HL-60/S4 (cell line): ENCODE data around the gene EPHB1.
"Not testable (repeated sequence)": the region's sequence is repeated elsewhere in the genome, so short reads cannot be mapped to it uniquely, and the experiment has no call there.

Experiments used
- in situ Hi-C: fragments of 300-500 bp; cut with MboI; formaldehyde crosslinking; loops from 2 replicates; pipeline ENCODE4 v1.14.3; 2022; ENCODE audit warnings: low sequenced_read_pairs

EPHB1 gene

DNA sequence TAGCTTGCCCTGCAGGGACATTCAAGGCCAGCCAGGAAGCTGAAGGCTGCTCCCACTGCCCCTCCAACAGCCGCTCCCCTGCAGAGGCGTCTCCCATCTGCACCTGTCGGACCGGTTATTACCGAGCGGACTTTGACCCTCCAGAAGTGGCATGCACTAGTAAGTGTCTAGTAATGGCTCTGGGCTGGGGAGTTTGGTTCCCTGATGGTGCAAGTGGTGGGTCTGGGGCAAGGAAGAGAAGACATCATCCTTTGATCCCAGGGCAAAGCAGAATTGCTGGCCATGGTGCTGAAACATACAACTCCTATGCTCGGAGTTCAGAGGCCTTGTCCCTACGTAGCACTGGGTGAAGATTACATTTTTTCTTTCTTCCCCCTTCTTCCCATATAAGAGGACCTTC lies 311.4 kb downstream of the EPHB1 start:
- in situ Hi-C loops: no loop called here

GRCh38 chr3:135107043-135107442 lies 312.0 kb downstream of the EPHB1 start:
- in situ Hi-C loops: no loop called here

GRCh38 chr3:135109681-135110080 lies 314.6 kb downstream of the EPHB1 start:
- in situ Hi-C loops: no loop called here

GRCh38 chr3:135114551-135114950 lies 319.5 kb downstream of the EPHB1 start:
- in situ Hi-C loops: not testable (repeated sequence)

- in situ Hi-C loops: no loop called here
Measured at GRCh38 chr3:135117977-135118376, 322.9 kb downstream of the EPHB1 start.

DNA sequence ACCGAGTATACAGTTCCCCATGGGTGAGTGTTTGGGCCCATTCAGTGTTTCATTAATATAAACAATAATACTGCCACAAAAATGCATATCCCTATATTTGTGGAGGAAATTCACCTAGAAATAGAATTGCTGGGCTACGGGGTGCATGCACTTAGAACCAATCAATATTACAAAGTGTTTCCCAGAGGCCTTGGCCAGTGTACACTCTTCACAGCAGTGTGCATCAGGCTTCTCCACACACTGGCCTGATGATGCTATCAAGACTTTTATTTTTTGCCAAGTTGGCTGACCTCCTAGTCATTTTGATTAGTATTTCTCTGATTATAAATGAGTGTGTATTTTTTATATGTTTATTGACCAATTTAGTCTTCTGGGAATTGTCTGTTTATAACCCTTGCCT lies 323.7 kb downstream of the EPHB1 start:
- in situ Hi-C loops: no loop called here

GRCh38 chr3:135125171-135125801 lies 330.2 kb downstream of the EPHB1 start:
- in situ Hi-C loops: no loop called here

DNA sequence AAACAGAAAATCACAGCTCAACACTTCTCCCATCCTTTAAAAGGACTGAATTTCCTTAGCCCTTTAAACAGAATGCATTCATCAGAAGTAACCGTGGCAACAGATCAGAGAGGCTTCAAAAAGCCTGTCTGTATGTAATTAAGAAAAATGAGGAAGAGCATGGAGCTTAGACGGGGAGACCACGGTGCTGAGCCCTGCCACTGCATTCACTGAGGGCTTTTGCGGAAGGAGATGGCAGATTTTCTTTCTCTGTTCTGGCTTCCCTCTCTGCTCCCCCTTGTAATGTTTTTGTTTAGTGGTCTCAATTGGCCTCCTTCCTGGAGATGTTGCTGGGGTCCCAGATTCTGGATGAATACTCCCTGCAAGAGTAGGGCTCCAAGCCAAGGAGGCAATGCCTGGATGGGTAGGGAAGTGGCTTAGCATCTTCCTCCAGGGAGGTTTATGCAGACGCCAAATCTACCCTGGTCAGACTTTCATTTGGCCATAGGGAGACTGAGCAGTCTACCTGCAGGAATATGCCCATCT lies 332.9 kb downstream of the EPHB1 start:
- in situ Hi-C loops: no loop called here

- in situ Hi-C loops: no loop called here
Measured at GRCh38 chr3:135128818-135129217, 333.8 kb downstream of the EPHB1 start.

- in situ Hi-C loops: no loop called here
Measured at GRCh38 chr3:135131290-135131689, 336.2 kb downstream of the EPHB1 start.

DNA sequence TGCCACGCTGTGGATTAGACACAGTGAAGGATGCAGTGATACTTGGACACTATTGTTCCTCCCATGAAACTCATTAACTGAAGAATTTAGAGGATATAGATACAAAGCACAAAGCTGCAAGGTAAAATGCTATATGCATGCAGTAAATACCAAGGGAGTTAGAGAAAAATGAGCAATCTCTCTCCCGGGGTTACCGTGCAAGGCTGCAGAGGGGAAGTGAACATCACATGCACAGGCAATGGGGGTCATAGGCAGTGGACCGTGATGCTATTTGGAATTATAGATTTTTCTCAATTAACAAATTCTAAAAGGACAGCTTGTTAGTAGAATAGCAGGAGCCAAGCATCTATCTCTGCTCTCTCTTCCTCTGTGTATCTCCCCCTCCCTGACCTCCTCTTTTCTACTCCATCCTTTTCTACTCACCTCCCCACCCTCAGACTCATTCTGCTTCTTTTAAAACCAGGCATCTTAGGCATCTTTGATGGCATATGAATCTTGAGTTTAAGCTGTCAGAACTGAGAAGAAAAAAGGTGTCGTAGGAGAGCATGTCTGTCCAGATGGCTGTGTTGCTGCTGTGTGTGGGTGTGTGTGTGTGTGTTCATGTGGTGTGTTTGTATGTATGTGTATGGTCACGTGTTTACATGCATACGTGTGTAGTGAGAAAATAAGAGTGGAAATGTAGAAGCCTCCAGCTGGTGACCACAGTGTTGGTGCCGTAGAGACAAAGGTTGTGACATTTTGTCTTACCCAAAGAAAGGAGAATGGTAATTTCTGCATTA lies 339.0 kb downstream of the EPHB1 start:
- in situ Hi-C loops: no loop called here

GRCh38 chr3:135134684-135135075 lies 339.6 kb downstream of the EPHB1 start:
- in situ Hi-C loops: no loop called here

- in situ Hi-C loops: no loop called here
Measured at GRCh38 chr3:135135445-135135844, 340.4 kb downstream of the EPHB1 start.

GRCh38 chr3:135136361-135137100 lies 341.5 kb downstream of the EPHB1 start:
- in situ Hi-C loops: no loop called here

- in situ Hi-C loops: no loop called here
Measured at GRCh38 chr3:135137296-135137695, 342.2 kb downstream of the EPHB1 start.

- in situ Hi-C loops: no loop called here
Measured at GRCh38 chr3:135138776-135139175, 343.7 kb downstream of the EPHB1 start.

DNA sequence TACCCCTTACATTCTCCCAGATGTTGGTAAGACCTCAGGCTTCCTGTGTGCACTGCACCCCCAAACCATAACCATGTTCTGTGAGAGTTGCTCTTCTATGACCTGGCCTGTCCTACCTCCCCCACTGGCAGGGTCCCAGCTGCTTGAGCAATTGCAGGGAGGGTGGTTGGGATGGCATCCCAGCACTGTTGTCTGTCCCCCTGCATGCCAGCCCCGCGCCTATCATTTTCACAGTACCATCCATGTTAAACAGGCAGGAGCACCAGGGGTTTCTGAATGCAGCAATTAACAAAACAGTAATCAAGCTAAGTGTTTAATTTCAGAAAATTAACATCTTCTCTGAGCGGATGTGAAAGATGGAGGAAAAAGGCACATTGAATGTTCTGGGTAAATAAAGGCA lies 345.5 kb downstream of the EPHB1 start:
- in situ Hi-C loops: no loop called here

DNA sequence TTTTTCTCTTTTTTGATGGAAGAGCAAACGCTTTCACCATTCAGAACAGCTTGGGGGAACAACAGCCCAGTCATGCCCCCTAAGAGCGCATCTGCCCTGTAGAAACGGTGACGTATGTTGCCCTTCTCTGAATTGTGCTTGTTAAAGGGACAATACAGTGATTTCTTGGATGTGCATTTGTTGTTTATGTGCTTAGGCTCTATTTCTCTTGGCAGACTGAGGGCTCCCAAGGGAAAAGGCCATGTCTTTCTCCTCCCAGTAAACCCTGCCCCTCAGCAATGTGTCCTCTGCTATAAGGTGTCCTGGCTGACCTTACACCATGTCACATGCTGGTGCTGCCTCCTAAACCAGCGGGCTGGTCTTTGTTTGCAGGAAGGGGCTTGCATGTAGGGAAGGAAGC lies 346.1 kb downstream of the EPHB1 start:
- in situ Hi-C loops: no loop called here

DNA sequence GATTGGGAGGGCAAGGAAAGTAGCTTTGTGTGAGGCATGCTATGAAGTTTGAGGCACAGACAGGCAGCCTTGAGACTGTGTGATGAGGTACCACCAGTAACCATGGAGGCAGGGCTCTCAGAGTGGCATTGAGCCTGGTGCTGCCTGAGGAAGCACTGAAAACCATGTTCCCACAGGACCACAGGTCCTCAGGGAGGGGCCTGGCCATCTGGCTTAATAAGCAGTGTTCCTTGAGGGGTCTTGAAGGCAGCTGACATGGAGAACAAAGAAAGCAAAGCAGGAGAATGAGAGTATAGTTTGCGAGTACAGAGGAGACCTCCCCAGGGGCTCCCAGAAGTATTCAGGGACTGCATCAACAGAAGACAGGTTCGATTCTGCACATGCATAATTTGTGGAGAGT lies 346.6 kb downstream of the EPHB1 start:
- in situ Hi-C loops: no loop called here

GRCh38 chr3:135142530-135142929 lies 347.5 kb downstream of the EPHB1 start:
- in situ Hi-C loops: no loop called here

- in situ Hi-C loops: no loop called here
Measured at GRCh38 chr3:135143474-135143873, 348.4 kb downstream of the EPHB1 start.

- in situ Hi-C loops: no loop called here
Measured at GRCh38 chr3:135145581-135145980, 350.5 kb downstream of the EPHB1 start.
